ENCODE measurements around the gene CHN1. TPM values are rescaled to one million over a fixed set of nuclear protein-coding genes. Genes with fewer than 3 reads are reported as not detected.

The CHN1 gene
- total RNA-seq, 1 experiment from 2014 or later, result 0.41 TPM

DNA sequence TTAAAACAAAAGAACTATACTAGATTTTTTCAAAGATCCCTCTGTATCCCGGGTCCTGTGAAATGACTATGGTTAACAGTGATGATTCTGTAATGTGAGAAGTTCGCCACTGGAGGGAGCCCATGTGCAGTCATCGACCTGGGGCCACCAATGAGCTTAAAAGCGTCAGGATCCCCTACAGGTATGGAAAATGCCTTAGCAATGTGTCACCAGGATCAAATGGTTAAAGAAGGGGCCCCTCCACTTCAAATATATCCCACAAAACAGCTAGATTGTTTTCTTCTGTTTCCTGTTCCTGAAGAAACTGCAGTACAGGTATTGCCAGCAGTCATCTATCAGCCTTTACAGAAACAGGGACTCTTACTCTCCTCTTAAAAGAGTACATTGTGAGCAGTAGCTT, 256.2 kb downstream of the CHN1 start:
- H3K27ac Mint-ChIP-seq (ENCODE audit: unreplicated experiment), result peak overlapping the region; percentile 63
- POLR2A ChIA-PET, result no interaction called here
- CTCF ChIA-PET, result interaction anchor here (0.5 to 2.0 kb wide), 27 partner anchors 10 to 1348 kb away, joined by 3 to 38 read pairs (median 4); partner anchors contain the start of genes CHN1, CHRNA1 and SCRN3

More for the DNA sequence above, 256.2 kb downstream of the CHN1 start:
- Mint-ChIP-seq H3K4me1 (ENCODE audit: low read depth, unreplicated experiment) (no peaks in the 10 kb centered on the region), H3K36me3 (ENCODE audit: insufficient read depth, unreplicated experiment) (no peaks in the 10 kb centered on the region), H3K27me3 (ENCODE audit: insufficient read depth, unreplicated experiment) (no peaks in the 10 kb centered on the region), H3K4me3 (ENCODE audit: unreplicated experiment) (no peak overlapping the region), H3K9me3 (ENCODE audit: unreplicated experiment) (no peaks in the 10 kb centered on the region)
- H3K9me3 ChIP-seq, result no peaks in the 10 kb centered on the region
- H3K4me1 ChIP-seq, result peaks cover 8% of the 10 kb centered on the region
- H3K4me3 ChIP-seq (ENCODE audit: low read depth, low read length), result no peak overlapping the region
- intact Hi-C loops (cut with micrococcal nuclease; ENCODE audit: unreplicated experiment), result loop anchor here (1.0 to 2.0 kb wide), 3 partner anchors 22 to 236 kb away; no protein-coding TSS in a partner anchor
- no peaks in the 10 kb centered on the region for H3K36me3 ChIP-seq (ENCODE audit: control insufficient read depth, insufficient read depth, low read length)
- BruUV-seq (replicated peaks), result no TSS peak
- TF ChIP-seq, protein P1, sequence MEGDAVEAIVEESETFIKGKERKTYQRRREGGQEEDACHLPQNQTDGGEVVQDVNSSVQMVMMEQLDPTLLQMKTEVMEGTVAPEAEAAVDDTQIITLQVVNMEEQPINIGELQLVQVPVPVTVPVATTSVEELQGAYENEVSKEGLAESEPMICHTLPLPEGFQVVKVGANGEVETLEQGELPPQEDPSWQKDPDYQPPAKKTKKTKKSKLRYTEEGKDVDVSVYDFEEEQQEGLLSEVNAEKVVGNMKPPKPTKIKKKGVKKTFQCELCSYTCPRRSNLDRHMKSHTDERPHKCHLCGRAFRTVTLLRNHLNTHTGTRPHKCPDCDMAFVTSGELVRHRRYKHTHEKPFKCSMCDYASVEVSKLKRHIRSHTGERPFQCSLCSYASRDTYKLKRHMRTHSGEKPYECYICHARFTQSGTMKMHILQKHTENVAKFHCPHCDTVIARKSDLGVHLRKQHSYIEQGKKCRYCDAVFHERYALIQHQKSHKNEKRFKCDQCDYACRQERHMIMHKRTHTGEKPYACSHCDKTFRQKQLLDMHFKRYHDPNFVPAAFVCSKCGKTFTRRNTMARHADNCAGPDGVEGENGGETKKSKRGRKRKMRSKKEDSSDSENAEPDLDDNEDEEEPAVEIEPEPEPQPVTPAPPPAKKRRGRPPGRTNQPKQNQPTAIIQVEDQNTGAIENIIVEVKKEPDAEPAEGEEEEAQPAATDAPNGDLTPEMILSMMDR (IDR thresholded peaks at IDR 0.05; ENCODE audit: insufficient read depth in 1 of 2, low read depth in 1 of 2, low read length in 1 of 2, severe bottlenecking in 1 of 2, unreplicated experiment in 1 of 2), result peak; percentile 82 to 86
- H3K27me3 ChIP-seq (replicated peaks; ENCODE audit: control insufficient read depth, insufficient read depth, low read length), result no peaks in the 10 kb centered on the region
- DNase-seq, result peak; percentile 81 to 84

Other genes starting within 250 kb of the CHN1 start
- not detected in 2 replicates for gene CHRNA1, start 240.9 kb downstream of the CHN1 start, total RNA-seq (2022)
- gene ATF2, start 162.8 kb upstream of the CHN1 start, total RNA-seq (2022), result 44.0 and 47.1 TPM in 2 replicates
- gene ATP5MC3, start 176.3 kb upstream of the CHN1 start, total RNA-seq (2022), result 299 and 337 TPM in 2 replicates